LHCN-M2 (cell line): Measurements from ENCODE around the gene SLC25A1. TPM values are rescaled to one million over a fixed set of nuclear protein-coding genes. Genes with fewer than 3 reads are reported as not detected.
"Not testable (repeated sequence)": the region's sequence is repeated elsewhere in the genome, so short reads cannot be mapped to it uniquely, and the experiment has no call there.

ENCODE experiments used
- DNase-seq: peaks from one replicate; pipeline ENCODE4 v3.0.0-alpha.2; 2012; ENCODE audit warnings: low read depth
- total RNA-seq: library from RNA; depleted of rRNA; stranded (reverse); fragments of >200 nt; gene quantifications from 2 replicates; pipeline ENCODE4 v1.2.3, GENCODE V29; 2014

The SLC25A1 gene
- total RNA-seq, 1 experiment from 2014 or later, result 101 TPM

- DNase-seq, result no peak
Observed at GRCh38 chr22:19206287-19206686, 27.8 kb upstream of the SLC25A1 start.

- no peak for DNase-seq
Observed at GRCh38 chr22:19204640-19205039, 26.1 kb upstream of the SLC25A1 start.

GRCh38 chr22:19203834-19204233, 25.3 kb upstream of the SLC25A1 start:
- DNase-seq, result no peak

GRCh38 chr22:19202799-19203186, 24.3 kb upstream of the SLC25A1 start:
- DNase-seq, result not testable (repeated sequence)

GRCh38 chr22:19201869-19202798, 23.6 kb upstream of the SLC25A1 start:
- no peak for DNase-seq

GRCh38 chr22:19201130-19201868, 22.8 kb upstream of the SLC25A1 start:
- DNase-seq, result no peak

GRCh38 chr22:19199479-19199878, 20.9 kb upstream of the SLC25A1 start:
- DNase-seq, result no peak

- DNase-seq, result no peak
Observed at GRCh38 chr22:19197997-19198865, 19.7 kb upstream of the SLC25A1 start.

GRCh38 chr22:19196841-19197612, 18.5 kb upstream of the SLC25A1 start:
- no peak for DNase-seq

GRCh38 chr22:19195796-19196731, 17.5 kb upstream of the SLC25A1 start:
- DNase-seq, result no peak

- DNase-seq, result no peak
Observed at GRCh38 chr22:19194766-19195536, 16.4 kb upstream of the SLC25A1 start.

GRCh38 chr22:19193879-19194278, 15.3 kb upstream of the SLC25A1 start:
- no peak for DNase-seq

- no peak for DNase-seq
Observed at GRCh38 chr22:19187716-19188563, 9.4 kb upstream of the SLC25A1 start.

GRCh38 chr22:19184276-19184997, 5.9 kb upstream of the SLC25A1 start:
- no peak for DNase-seq

GRCh38 chr22:19183216-19183615, 4.7 kb upstream of the SLC25A1 start:
- DNase-seq, result no peak

GRCh38 chr22:19182472-19183157, 4.1 kb upstream of the SLC25A1 start:
- no peak for DNase-seq
